GM10248 (cell line): ENCODE measurements around the gene RAP1A.

Experiments used
- CTCF ChIA-PET: fragments of 300-600 bp; sonication (Branson Sonifier 250); formaldehyde crosslinking; extraction: SDS; loops from one replicate; lab custom pipeline; 2021; ENCODE audit warnings: antibody characterized with exemption; lab: Yijun Ruan, JAX
- POLR2A ChIA-PET: fragments of 350-650 bp; sonication (Branson Sonifier 250); formaldehyde crosslinking; extraction: SDS; loops from one replicate; lab custom pipeline; 2020; ENCODE audit warnings: antibody characterized with exemption; lab: Yijun Ruan, JAX
- DNase-seq: peaks from one replicate; pipeline ENCODE4 v3.0.0; 2012; ENCODE audit errors: extremely low spot score
- TF ChIP-seq, protein P1 (sequence below): IDR thresholded peaks from 2 replicates; pipeline ENCODE4 v1.5.1; 2012; ENCODE audit warnings: mild to moderate bottlenecking, low read depth; ENCODE audit errors: extremely low read depth, missing control alignments, control extremely low read depth

RAP1A gene

DNA sequence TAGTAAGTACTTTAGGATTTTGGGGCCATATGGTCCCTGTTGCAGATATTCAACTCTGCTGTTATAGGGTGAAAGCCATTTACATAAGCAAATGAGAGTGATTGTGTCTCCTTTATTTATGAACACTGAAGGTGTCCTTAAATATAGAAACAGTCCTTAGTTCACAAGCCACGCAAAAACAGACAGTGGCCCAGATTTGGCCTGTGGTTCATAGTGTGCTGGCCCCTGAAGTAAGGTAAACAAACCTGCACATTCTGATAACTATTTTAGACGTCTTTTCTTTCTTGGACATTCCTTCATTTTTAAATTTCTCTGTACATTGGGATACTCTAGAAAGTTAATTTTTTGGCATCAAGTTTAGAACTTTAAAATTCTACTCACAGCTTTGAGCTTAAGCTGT, 23.5 kb downstream of the RAP1A start:
- DNase-seq: no peak
- CTCF ChIA-PET: interaction anchor here (1.3 kb wide), 1 partner anchor 15 kb away, joined by 3 read pairs; no protein-coding TSS in a partner anchor
- POLR2A ChIA-PET: no interaction called here
- TF ChIP-seq, protein P1, sequence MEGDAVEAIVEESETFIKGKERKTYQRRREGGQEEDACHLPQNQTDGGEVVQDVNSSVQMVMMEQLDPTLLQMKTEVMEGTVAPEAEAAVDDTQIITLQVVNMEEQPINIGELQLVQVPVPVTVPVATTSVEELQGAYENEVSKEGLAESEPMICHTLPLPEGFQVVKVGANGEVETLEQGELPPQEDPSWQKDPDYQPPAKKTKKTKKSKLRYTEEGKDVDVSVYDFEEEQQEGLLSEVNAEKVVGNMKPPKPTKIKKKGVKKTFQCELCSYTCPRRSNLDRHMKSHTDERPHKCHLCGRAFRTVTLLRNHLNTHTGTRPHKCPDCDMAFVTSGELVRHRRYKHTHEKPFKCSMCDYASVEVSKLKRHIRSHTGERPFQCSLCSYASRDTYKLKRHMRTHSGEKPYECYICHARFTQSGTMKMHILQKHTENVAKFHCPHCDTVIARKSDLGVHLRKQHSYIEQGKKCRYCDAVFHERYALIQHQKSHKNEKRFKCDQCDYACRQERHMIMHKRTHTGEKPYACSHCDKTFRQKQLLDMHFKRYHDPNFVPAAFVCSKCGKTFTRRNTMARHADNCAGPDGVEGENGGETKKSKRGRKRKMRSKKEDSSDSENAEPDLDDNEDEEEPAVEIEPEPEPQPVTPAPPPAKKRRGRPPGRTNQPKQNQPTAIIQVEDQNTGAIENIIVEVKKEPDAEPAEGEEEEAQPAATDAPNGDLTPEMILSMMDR: no peak

DNA sequence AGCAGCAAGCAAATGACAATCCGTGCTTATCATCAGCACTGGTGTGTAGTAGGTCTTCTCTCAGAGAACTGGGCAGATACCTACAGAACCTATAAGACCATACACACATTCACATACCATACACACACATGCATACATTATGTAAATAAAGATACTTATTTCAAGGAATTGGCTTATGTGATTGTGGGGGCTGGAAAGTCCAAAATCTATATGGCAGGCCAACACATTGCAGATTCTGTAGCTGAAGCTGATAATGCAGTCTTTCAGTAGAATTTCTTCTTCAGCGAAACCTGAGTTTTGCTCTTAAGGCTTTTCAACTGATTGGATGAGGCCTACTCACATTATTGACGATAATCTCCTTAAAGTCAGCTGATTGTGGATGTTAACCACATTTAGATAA, 24.1 kb downstream of the RAP1A start:
- TF ChIP-seq, protein P1: no peak
- ChIA-PET POLR2A (no interaction called here), CTCF (interaction anchor here (1.3 to 2.4 kb wide), 2 partner anchors 15 to 136 kb away, joined by 3 to 17 read pairs; no protein-coding TSS in a partner anchor)

GRCh38 chr1:111644506-111644905, 24.9 kb downstream of the RAP1A start:
- ChIA-PET POLR2A (no interaction called here), CTCF (interaction anchor here (0.9 to 2.4 kb wide), 6 partner anchors 14 to 136 kb away, joined by 3 to 17 read pairs (median 4); no protein-coding TSS in a partner anchor)
- no peak for DNase-seq
- TF ChIP-seq, protein P1: no peak

More for the DNA sequence above, 24.1 kb downstream of the RAP1A start:
- no peak for DNase-seq

GRCh38 chr1:111647736-111648135, 28.1 kb downstream of the RAP1A start:
- POLR2A ChIA-PET: no interaction called here
- TF ChIP-seq, protein P1: no peak
- CTCF ChIA-PET: interaction anchor here (1.0 to 6.2 kb wide), 6 partner anchors 11 to 139 kb away, joined by 3 to 44 read pairs (median 3); no protein-coding TSS in a partner anchor
- no peak for DNase-seq

DNA sequence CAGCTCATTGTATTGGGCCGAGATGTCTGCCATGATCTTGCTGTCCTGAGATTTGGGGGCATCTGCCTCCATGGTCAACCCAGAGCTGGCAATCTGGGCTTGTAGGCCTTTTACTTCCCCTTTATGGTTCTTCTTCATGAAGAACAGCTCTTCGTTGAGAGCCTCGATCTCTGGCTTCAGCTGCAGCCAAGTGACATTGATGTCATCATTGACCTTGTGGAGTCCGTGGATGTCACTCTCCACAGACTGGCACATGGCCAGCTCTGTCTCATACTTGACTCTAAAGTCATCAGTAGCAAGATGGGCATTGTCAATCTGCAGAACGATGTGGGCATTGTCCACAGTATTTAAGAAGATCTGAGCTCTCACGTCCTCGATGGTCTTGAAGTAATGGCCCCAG, 29.2 kb downstream of the RAP1A start:
- CTCF ChIA-PET: interaction anchor here (0.8 to 6.2 kb wide), 6 partner anchors 12 to 167 kb away, joined by 3 to 44 read pairs (median 6); no protein-coding TSS in a partner anchor
- DNase-seq: no peak
- POLR2A ChIA-PET: no interaction called here
- TF ChIP-seq, protein P1: no peak

GRCh38 chr1:111649227-111649626, 29.6 kb downstream of the RAP1A start:
- ChIA-PET POLR2A (no interaction called here), CTCF (interaction anchor here (1.0 to 6.2 kb wide), 5 partner anchors 13 to 168 kb away, joined by 3 to 44 read pairs (median 8); no protein-coding TSS in a partner anchor)
- TF ChIP-seq, protein P1: no peak

DNA sequence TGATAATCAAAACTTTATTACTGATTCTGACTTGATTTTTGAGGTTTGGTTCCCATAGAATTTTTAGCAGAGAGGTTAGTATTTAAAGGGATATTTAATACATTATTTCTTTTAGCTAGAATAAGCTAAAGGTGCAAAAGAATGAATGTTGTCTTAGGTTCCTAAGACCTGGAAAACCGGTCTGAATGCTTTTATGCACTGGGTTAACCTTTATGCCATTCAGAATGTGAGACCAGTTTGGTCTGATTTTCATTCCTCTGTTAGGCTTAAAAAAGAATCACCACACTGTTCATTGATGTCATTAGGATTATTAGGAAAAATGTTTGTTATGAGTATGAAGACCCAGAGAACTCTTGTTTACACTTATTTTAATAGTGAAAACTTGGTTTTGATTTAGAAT, 30.1 kb downstream of the RAP1A start:
- POLR2A ChIA-PET: no interaction called here
- no peak for DNase-seq
- TF ChIP-seq, protein P1: no peak
- CTCF ChIA-PET: interaction anchor here (1.0 to 6.2 kb wide), 5 partner anchors 13 to 168 kb away, joined by 3 to 44 read pairs (median 8); no protein-coding TSS in a partner anchor

More at GRCh38 chr1:111649227-111649626, 29.6 kb downstream of the RAP1A start:
- no peak for DNase-seq
